ENCODE measurements around the gene SMIM43.

The SMIM43 gene

GRCh38 chr4:121800961-121801714 lies 36.2 kb upstream of the SMIM43 start, which contains the start of gene EXOSC9 (continued):
- TF ChIP-seq, protein P1, sequence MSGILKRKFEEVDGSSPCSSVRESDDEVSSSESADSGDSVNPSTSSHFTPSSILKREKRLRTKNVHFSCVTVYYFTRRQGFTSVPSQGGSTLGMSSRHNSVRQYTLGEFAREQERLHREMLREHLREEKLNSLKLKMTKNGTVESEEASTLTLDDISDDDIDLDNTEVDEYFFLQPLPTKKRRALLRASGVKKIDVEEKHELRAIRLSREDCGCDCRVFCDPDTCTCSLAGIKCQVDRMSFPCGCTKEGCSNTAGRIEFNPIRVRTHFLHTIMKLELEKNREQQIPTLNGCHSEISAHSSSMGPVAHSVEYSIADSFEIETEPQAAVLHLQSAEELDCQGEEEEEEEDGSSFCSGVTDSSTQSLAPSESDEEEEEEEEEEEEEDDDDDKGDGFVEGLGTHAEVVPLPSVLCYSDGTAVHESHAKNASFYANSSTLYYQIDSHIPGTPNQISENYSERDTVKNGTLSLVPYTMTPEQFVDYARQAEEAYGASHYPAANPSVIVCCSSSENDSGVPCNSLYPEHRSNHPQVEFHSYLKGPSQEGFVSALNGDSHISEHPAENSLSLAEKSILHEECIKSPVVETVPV (CRISPR knock-in tag; IDR thresholded peaks at IDR 0.05): no peak
- TF ChIP-seq ZNF8 (CRISPR knock-in tag; IDR thresholded peaks at IDR 0.05): peak; percentile 11; the same call in 1 of the 2 replicates
- no peak for TF ChIP-seq PATZ1 (CRISPR knock-in tag; IDR thresholded peaks at IDR 0.05; ENCODE audit: borderline replicate concordance)
- TF ChIP-seq ESRRG (CRISPR knock-in tag; IDR thresholded peaks at IDR 0.05): no peak

DNA sequence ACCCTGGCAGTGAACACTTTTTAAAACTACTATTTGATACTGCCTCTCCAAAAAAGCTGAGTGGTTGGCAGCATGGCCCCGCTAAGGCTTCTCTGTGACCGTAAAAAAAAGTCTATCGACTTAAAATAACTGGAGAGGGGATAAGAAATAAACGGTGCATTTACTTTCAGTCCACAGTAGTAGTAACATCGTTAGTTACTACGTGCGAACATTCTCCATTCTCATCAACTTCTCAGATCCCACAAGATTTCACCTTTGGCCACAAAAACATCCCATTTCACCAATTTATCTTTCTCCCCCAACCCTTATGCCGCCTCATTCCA lies 35.6 kb upstream of the SMIM43 start:
- peak; percentile 22 for ATAC-seq
- no peak for TF ChIP-seq ZNF565 (CRISPR knock-in tag; conservative IDR thresholded peaks at IDR 0.05; ENCODE audit: low read depth)
- TF ChIP-seq, protein P2, sequence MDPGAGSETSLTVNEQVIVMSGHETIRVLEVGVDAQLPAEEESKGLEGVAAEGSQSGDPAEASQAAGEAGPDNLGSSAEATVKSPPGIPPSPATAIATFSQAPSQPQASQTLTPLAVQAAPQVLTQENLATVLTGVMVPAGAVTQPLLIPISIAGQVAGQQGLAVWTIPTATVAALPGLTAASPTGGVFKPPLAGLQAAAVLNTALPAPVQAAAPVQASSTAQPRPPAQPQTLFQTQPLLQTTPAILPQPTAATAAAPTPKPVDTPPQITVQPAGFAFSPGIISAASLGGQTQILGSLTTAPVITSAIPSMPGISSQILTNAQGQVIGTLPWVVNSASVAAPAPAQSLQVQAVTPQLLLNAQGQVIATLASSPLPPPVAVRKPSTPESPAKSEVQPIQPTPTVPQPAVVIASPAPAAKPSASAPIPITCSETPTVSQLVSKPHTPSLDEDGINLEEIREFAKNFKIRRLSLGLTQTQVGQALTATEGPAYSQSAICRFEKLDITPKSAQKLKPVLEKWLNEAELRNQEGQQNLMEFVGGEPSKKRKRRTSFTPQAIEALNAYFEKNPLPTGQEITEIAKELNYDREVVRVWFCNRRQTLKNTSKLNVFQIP (CRISPR knock-in tag; IDR thresholded peaks at IDR 0.05; ENCODE audit: borderline replicate concordance, low read depth): no peak
- TF ChIP-seq ZFP30 (CRISPR knock-in tag; IDR thresholded peaks at IDR 0.05): no peak
- TF ChIP-seq OSR1 (CRISPR knock-in tag; IDR thresholded peaks at IDR 0.05): no peak
- no peak for TF ChIP-seq CSDC2 (CRISPR knock-in tag; IDR thresholded peaks at IDR 0.05)
- TF ChIP-seq, protein P1 (CRISPR knock-in tag; IDR thresholded peaks at IDR 0.05): 0 out of 2 replicates have a peak, but pooled peaks have one; percentile 47

- no peak for ATAC-seq
These were observed 35.0 kb upstream of the SMIM43 start for GRCh38 chr4:121799867-121800501.

DNA sequence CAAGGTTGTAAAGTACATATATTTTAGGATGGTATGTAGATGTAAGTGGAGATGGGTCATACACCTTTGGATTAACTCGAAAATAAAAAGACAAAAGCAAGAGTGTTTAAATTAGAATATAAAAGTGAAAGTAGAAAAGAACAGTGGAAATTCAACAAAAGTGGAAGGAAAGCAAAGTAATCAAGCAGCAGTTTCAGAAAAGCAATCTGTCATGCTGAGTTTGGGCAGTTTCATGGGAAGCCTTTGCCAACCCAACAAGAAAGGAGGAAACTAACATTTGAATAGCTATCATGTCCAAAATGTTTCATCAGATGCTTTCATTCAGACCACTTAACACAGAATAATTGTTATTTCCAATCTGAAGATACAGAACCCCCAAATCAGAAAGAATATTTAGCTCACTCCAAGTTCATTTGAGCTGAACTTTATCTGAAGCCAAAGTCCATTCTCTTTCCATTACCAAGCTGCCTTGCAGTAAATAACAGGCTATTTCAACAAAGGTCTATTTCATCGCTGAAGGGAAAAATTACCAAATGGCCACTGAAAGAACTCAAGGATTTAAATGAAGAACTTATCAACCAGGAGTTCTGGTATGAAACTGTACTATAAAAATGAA lies 34.4 kb upstream of the SMIM43 start:
- no peak for TF ChIP-seq TCF4 (CRISPR knock-in tag; IDR thresholded peaks at IDR 0.05; ENCODE audit: borderline replicate concordance)
- TF ChIP-seq ARNTL (CRISPR knock-in tag; IDR thresholded peaks at IDR 0.05; ENCODE audit: borderline replicate concordance, low read depth): no peak
- no peak for TF ChIP-seq ZNF565 (CRISPR knock-in tag; conservative IDR thresholded peaks at IDR 0.05; ENCODE audit: low read depth)
- no peak for TF ChIP-seq ZFP30 (CRISPR knock-in tag; IDR thresholded peaks at IDR 0.05)
- no peak for TF ChIP-seq ZNF8 (CRISPR knock-in tag; IDR thresholded peaks at IDR 0.05)
- TF ChIP-seq BACH2 (CRISPR knock-in tag; IDR thresholded peaks at IDR 0.05; ENCODE audit: borderline replicate concordance): no peak
- no peak for TF ChIP-seq GLIS3 (CRISPR knock-in tag; IDR thresholded peaks at IDR 0.05)
- no peak for TF ChIP-seq PATZ1 (CRISPR knock-in tag; IDR thresholded peaks at IDR 0.05; ENCODE audit: borderline replicate concordance)
- no peak for TF ChIP-seq ISL1 (CRISPR knock-in tag; IDR thresholded peaks at IDR 0.05)
- no peak for TF ChIP-seq CSDC2 (CRISPR knock-in tag; IDR thresholded peaks at IDR 0.05)
- no peak for ATAC-seq

More at GRCh38 chr4:121799867-121800501, 35.0 kb upstream of the SMIM43 start:
- TF ChIP-seq ZFP30 (CRISPR knock-in tag; IDR thresholded peaks at IDR 0.05): no peak
- TF ChIP-seq ZC3H10 (CRISPR knock-in tag; IDR thresholded peaks at IDR 0.05): no peak
- no peak for TF ChIP-seq ZNF70 (CRISPR knock-in tag; IDR thresholded peaks at IDR 0.05)
- no peak for TF ChIP-seq OSR1 (CRISPR knock-in tag; IDR thresholded peaks at IDR 0.05)

All from SK-N-SH treated with all-trans-retinoic acid at 6 μM for 48 hours (cell line).